Neutrophil (primary cell): ENCODE data around the gene CNN1.

Experiments
- H3K27ac ChIP-seq: fragments of 200-600 bp; sonication (generic); 2 replicates; pipeline ENCODE4 v1.5.1; 2016; ENCODE audit warnings: mild to moderate bottlenecking, moderate library complexity
- H3K27me3 ChIP-seq: fragments of 200-600 bp; sonication (generic); 2 replicates; pipeline ENCODE4 v1.6.0; 2016; ENCODE audit warnings: mild to moderate bottlenecking
- H3K36me3 ChIP-seq: fragments of 200-600 bp; sonication (generic); 2 replicates; pipeline ENCODE4 v1.5.1; 2017
- H3K4me1 ChIP-seq, 2 experiments: fragments of 200-600 bp in 1 of 2; sonication (generic) in 1 of 2; 1 replicate in 1 of 2; 2 replicates in 1 of 2; pipeline versions ENCODE4 v1.5.1 to v1.6.1; 2013 to 2016; ENCODE audit warnings: low read depth in 1 of 2, low read length in 1 of 2, mild to moderate bottlenecking in 1 of 2, moderate library complexity in 1 of 2; ENCODE audit not compliant: control insufficient read depth in 1 of 2, insufficient read depth in 1 of 2
- H3K4me3 ChIP-seq, 2 experiments: fragments of 200-600 bp in 1 of 2; sonication (generic) in 1 of 2; 1 replicate in 1 of 2; 2 replicates in 1 of 2; pipeline ENCODE4 v1.5.1; 2013 to 2016; ENCODE audit warnings: low read depth in 1 of 2, low read length in 1 of 2, mild to moderate bottlenecking in 1 of 2, moderate library complexity in 1 of 2
- H3K9me3 ChIP-seq: fragments of 200-600 bp; sonication (generic); 2 replicates; pipeline ENCODE4 v1.5.1; 2016
- TF ChIP-seq, protein P1 (sequence below): fragments of 200-600 bp; sonication (generic); IDR thresholded peaks from 2 replicates; pipeline ENCODE4 v1.5.1; 2016; ENCODE audit warnings: antibody characterized with exemption

CNN1 gene

GRCh38 chr19:11513946-11514345 lies 24.7 kb upstream of the CNN1 start:
- H3K27ac ChIP-seq, result no peak overlapping the region
- H3K36me3 ChIP-seq, result peaks cover 23% of the 10 kb centered on the region
- H3K4me3 ChIP-seq, result no peak overlapping the region
- no peaks in the 10 kb centered on the region for H3K27me3 ChIP-seq
- no peaks in the 10 kb centered on the region for H3K4me1 ChIP-seq
- no peaks in the 10 kb centered on the region for H3K9me3 ChIP-seq
- TF ChIP-seq, protein P1, sequence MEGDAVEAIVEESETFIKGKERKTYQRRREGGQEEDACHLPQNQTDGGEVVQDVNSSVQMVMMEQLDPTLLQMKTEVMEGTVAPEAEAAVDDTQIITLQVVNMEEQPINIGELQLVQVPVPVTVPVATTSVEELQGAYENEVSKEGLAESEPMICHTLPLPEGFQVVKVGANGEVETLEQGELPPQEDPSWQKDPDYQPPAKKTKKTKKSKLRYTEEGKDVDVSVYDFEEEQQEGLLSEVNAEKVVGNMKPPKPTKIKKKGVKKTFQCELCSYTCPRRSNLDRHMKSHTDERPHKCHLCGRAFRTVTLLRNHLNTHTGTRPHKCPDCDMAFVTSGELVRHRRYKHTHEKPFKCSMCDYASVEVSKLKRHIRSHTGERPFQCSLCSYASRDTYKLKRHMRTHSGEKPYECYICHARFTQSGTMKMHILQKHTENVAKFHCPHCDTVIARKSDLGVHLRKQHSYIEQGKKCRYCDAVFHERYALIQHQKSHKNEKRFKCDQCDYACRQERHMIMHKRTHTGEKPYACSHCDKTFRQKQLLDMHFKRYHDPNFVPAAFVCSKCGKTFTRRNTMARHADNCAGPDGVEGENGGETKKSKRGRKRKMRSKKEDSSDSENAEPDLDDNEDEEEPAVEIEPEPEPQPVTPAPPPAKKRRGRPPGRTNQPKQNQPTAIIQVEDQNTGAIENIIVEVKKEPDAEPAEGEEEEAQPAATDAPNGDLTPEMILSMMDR, result no peak

- H3K4me1 ChIP-seq, result no peaks in the 10 kb centered on the region
- H3K9me3 ChIP-seq, result no peaks in the 10 kb centered on the region
- peaks cover 14% of the 10 kb centered on the region for H3K36me3 ChIP-seq
- no peak overlapping the region for H3K27ac ChIP-seq
- H3K4me3 ChIP-seq, result no peak overlapping the region
- TF ChIP-seq, protein P1, result no peak
- H3K27me3 ChIP-seq, result no peaks in the 10 kb centered on the region
Observed at GRCh38 chr19:11519138-11519537, 19.5 kb upstream of the CNN1 start.

- no peaks in the 10 kb centered on the region for H3K36me3 ChIP-seq
- H3K27ac ChIP-seq, result peak within 1 kb of the TSS; percentile 75
- H3K27me3 ChIP-seq, result no peaks in the 10 kb centered on the region
- TF ChIP-seq, protein P1, result peak; percentile 23
- H3K9me3 ChIP-seq, result no peaks in the 10 kb centered on the region
- H3K4me1 ChIP-seq, result peaks cover 9 to 13% of the 10 kb centered on the region in 2 experiments
- H3K4me3 ChIP-seq, result peak within 1 kb of the TSS; percentile 73 to 94
Observed at GRCh38 chr19:11528551-11529341, 9.9 kb upstream of the CNN1 start, which contains the start of gene ECSIT. TSS of gene ECSIT (minus strand) at chr19:11529134. CDS start at chr19:11519170, 9,964 bp downstream.

GRCh38 chr19:11530432-11530831 lies 8.2 kb upstream of the CNN1 start:
- Histone ChIP-seq H3K4me3 (no peak overlapping the region), H3K9me3 (no peaks in the 10 kb centered on the region), H3K36me3 (no peaks in the 10 kb centered on the region), H3K27me3 (no peaks in the 10 kb centered on the region), H3K27ac (no peak overlapping the region), H3K4me1 (peaks cover 13 to 15% of the 10 kb centered on the region in 2 experiments)
- TF ChIP-seq, protein P1, result no peak

- TF ChIP-seq, protein P1, result no peak
- Histone ChIP-seq H3K4me1 (peaks cover 11 to 14% of the 10 kb centered on the region in 2 experiments), H3K9me3 (no peaks in the 10 kb centered on the region), H3K27me3 (peaks cover 28% of the 10 kb centered on the region), H3K27ac (peak overlapping the region; percentile 55), H3K4me3 (no peak overlapping the region), H3K36me3 (no peaks in the 10 kb centered on the region)
Observed at GRCh38 chr19:11534538-11534937, 4.1 kb upstream of the CNN1 start.
